Measurements from ENCODE around the gene CD48.
A peak's percentile ranks its signal among the peaks of the same experiment; 100 is the strongest.
"Not testable (repeated sequence)": the region's sequence is repeated elsewhere in the genome, so short reads cannot be mapped to it uniquely, and the experiment has no call there.

Gene CD48

GRCh38 chr1:160713161-160713560 is 1.5 kb upstream of the CD48 start:
- no peak for ATAC-seq
- no peak for DNase-seq

- peak; percentile 54 for DNase-seq
- ATAC-seq, result peak; percentile 46
These were observed 981 bp upstream of the CD48 start for GRCh38 chr1:160712525-160713080.

- DNase-seq (no peak), ATAC-seq (no peak)
These were observed 383 bp downstream of the CD48 start for GRCh38 chr1:160711276-160711601.

- no peak for DNase-seq
- ATAC-seq, result no peak
These were observed 937 bp downstream of the CD48 start for GRCh38 chr1:160710517-160711252.

- ATAC-seq (no peak), DNase-seq (no peak)
These were observed 1.9 kb downstream of the CD48 start for GRCh38 chr1:160709715-160710114.

- peak; percentile 46 for DNase-seq
These were observed 2.8 kb downstream of the CD48 start for GRCh38 chr1:160708801-160709200.

GRCh38 chr1:160708118-160708517 is 3.5 kb downstream of the CD48 start:
- ATAC-seq (peak; percentile 10), DNase-seq (no peak)

More at GRCh38 chr1:160708801-160709200, 2.8 kb downstream of the CD48 start:
- peak; percentile 40 for ATAC-seq

- DNase-seq, result no peak
- no peak for ATAC-seq
These were observed 4.2 kb downstream of the CD48 start for GRCh38 chr1:160707236-160708064.

- no peak for DNase-seq
- no peak for ATAC-seq
These were observed 4.9 kb downstream of the CD48 start for GRCh38 chr1:160706526-160707235.

GRCh38 chr1:160705742-160706141 is 5.9 kb downstream of the CD48 start:
- DNase-seq (no peak), ATAC-seq (no peak)

- ATAC-seq, DNase-seq: not testable (repeated sequence)
These were observed 6.4 kb downstream of the CD48 start for GRCh38 chr1:160705212-160705621.

GRCh38 chr1:160704250-160704649 is 7.4 kb downstream of the CD48 start:
- no peak for DNase-seq
- ATAC-seq, result no peak

- DNase-seq, result no peak
- ATAC-seq, result no peak
These were observed 9.5 kb downstream of the CD48 start for GRCh38 chr1:160702100-160702499.

GRCh38 chr1:160692390-160692789 is 19.2 kb downstream of the CD48 start:
- ATAC-seq, DNase-seq: not testable (repeated sequence)

- peak; percentile 44 for ATAC-seq
These were observed 26.4 kb downstream of the CD48 start for GRCh38 chr1:160685266-160685665.

GRCh38 chr1:160682983-160683865 is 28.4 kb downstream of the CD48 start:
- DNase-seq (no peak), ATAC-seq (peak; percentile 30)

More at GRCh38 chr1:160685266-160685665, 26.4 kb downstream of the CD48 start:
- no peak for DNase-seq

- no peak for DNase-seq
- ATAC-seq, result no peak
These were observed 29.8 kb downstream of the CD48 start for GRCh38 chr1:160681891-160682140.

- peak; percentile 74 for ATAC-seq
- peak; percentile 88 for DNase-seq
These were observed 30.3 kb downstream of the CD48 start for GRCh38 chr1:160681066-160681890.

- DNase-seq (no peak), ATAC-seq (no peak)
These were observed 31.2 kb downstream of the CD48 start for GRCh38 chr1:160680399-160680798.

GRCh38 chr1:160679893-160680292 is 31.7 kb downstream of the CD48 start:
- DNase-seq, result no peak
- ATAC-seq, result no peak

All from stimulated activated naive CD8-positive, alpha-beta T cell treated with anti-CD3 and anti-CD28 coated beads, Interleukin-15, Interleukin-2, amounts not matched to agents 100 U/mL and 50 U/mL, for 24 hours (primary cell).